Mucosa of descending colon (tissue), 3 donors: ENCODE measurements around the gene LTA4H. TPM values are rescaled to one million over a fixed set of nuclear protein-coding genes. Genes with fewer than 3 reads are reported as not detected.

Experiments
- ATAC-seq: fragments of 200-7000 bp; cut with Tn5 transposase; one replicate; pipeline ENCODE4 v1.9.1; 2020; ENCODE audit warnings: mild to moderate bottlenecking, moderate library complexity
- DNase-seq, 3 donors: peaks; one replicate each; pipeline ENCODE4 v3.0.0-alpha.2; 2020
- H3K36me3 ChIP-seq: fragments of 200-600 bp; one replicate; pipeline ENCODE4 v1.8.0; 2021; ENCODE audit warnings: low read depth, mild to moderate bottlenecking
- H3K4me1 ChIP-seq: fragments of 200-600 bp; one replicate; pipeline ENCODE4 v1.8.0; 2021; ENCODE audit warnings: low read depth, mild to moderate bottlenecking
- H3K4me3 ChIP-seq: fragments of 200-600 bp; one replicate; pipeline ENCODE4 v1.8.0; 2021; ENCODE audit warnings: mild to moderate bottlenecking
- H3K9me3 ChIP-seq: fragments of 200-600 bp; one replicate; pipeline ENCODE4 v1.8.0; 2021; ENCODE audit warnings: mild to moderate bottlenecking
- CTCF ChIP-seq: fragments of 200-600 bp; IDR thresholded peaks from one replicate; pipeline ENCODE4 v1.8.0; 2022; ENCODE audit warnings: antibody characterized with exemption, mild to moderate bottlenecking
- intact Hi-C, 2 donors: fragments of 100-400 bp; cut with DNase I in 1 of 2; cut with micrococcal nuclease in 1 of 2; formaldehyde crosslinking; loops; one replicate each; pipeline versions ENCODE4 v1.11.0 to v1.11.1; 2022; cut with DNase I, micrococcal nuclease
- total RNA-seq, 3 donors: library from RNA; stranded (reverse); fragmentation: NEBNext Ultra II Directional in 2 of 3; extraction: Animal tissue kit (Norgen Biotek cat#: 25700) in 2 of 3; gene quantifications; one replicate each; pipeline versions ENCODE4 v1.2.1 to v1.2.4, GENCODE V29; 2021 to 2023
- donor health status: DM: no; HTN: no; CAD: no; lungs with moderate emphysema.
- donor health status: DM: no; HTN: no; CAD: no.
- donor health status: DM: no; HTN: yes; CAD: no.

LTA4H gene
- total RNA-seq, 3 donors from 2014 or later, result 52.8 to 68.2 (median 56.9) TPM

- DNase-seq, result no peak
- H3K4me3 ChIP-seq, result no peak overlapping the region
- peaks cover 20% of the 10 kb centered on the region for H3K4me1 ChIP-seq
- ATAC-seq, result no peak
- H3K9me3 ChIP-seq, result no peaks in the 10 kb centered on the region
- TF ChIP-seq CTCF, result no peak
- H3K36me3 ChIP-seq, result no peaks in the 10 kb centered on the region
- intact Hi-C loops, result no loop called here
These were observed 9.5 kb upstream of the LTA4H start for GRCh38 chr12:96044943-96045290.

- Histone ChIP-seq H3K36me3 (no peaks in the 10 kb centered on the region), H3K9me3 (no peaks in the 10 kb centered on the region), H3K4me3 (no peak overlapping the region), H3K4me1 (peaks cover 18% of the 10 kb centered on the region)
- DNase-seq (no peak), ATAC-seq (no peak)
- no peak for TF ChIP-seq CTCF
- intact Hi-C loops, result no loop called here
These were observed 8.9 kb upstream of the LTA4H start for GRCh38 chr12:96044017-96044942.

- H3K9me3 ChIP-seq, result no peaks in the 10 kb centered on the region
- no peak for TF ChIP-seq CTCF
- intact Hi-C loops, result no loop called here
- H3K4me3 ChIP-seq, result no peak overlapping the region
- no peaks in the 10 kb centered on the region for H3K36me3 ChIP-seq
- no peaks in the 10 kb centered on the region for H3K4me1 ChIP-seq
- DNase-seq (no peak), ATAC-seq (no peak)
These were observed 5.8 kb upstream of the LTA4H start for GRCh38 chr12:96041181-96041580.

GRCh38 chr12:96040305-96041133, 5.1 kb upstream of the LTA4H start:
- Histone ChIP-seq H3K4me1 (no peaks in the 10 kb centered on the region), H3K4me3 (no peak overlapping the region), H3K9me3 (no peaks in the 10 kb centered on the region), H3K36me3 (no peaks in the 10 kb centered on the region)
- intact Hi-C loops, result no loop called here
- DNase-seq (no peak), ATAC-seq (no peak)
- TF ChIP-seq CTCF, result no peak

- no peaks in the 10 kb centered on the region for H3K9me3 ChIP-seq
These were observed 4.1 kb upstream of the LTA4H start for GRCh38 chr12:96039516-96039915.

More at GRCh38 chr12:96039516-96039915, 4.1 kb upstream of the LTA4H start:
- peaks cover 2% of the 10 kb centered on the region for H3K4me1 ChIP-seq
- intact Hi-C loops, result no loop called here
- H3K36me3 ChIP-seq, result no peaks in the 10 kb centered on the region
- ATAC-seq (no peak), DNase-seq (no peak)
- TF ChIP-seq CTCF, result no peak
- H3K4me3 ChIP-seq, result no peak overlapping the region
